Astrocyte of the cerebellum (primary cell): Measurements from ENCODE around the gene UQCRFS1.

Experiments used
- DNase-seq: peaks from one replicate; pipeline ENCODE4 v3.0.0-alpha.2; 2011; ENCODE audit warnings: low read depth
- H3K4me3 ChIP-seq: 2 replicates; pipeline ENCODE4 v1.5.1; 2011; ENCODE audit warnings: mild to moderate bottlenecking, low read depth, low read length, moderate library complexity
- CTCF ChIP-seq: IDR thresholded peaks from 2 replicates; pipeline ENCODE4 v1.5.1; 2012; ENCODE audit warnings: low read length, low read depth, moderate library complexity, mild to moderate bottlenecking; ENCODE audit errors: missing control alignments
- in situ Hi-C: cut with HindIII; loops from 2 replicates; pipeline ENCODE4 v1.10.0; 2017; ENCODE audit warnings: low sequenced_read_pairs

The UQCRFS1 gene

GRCh38 chr19:29188289-29189032 is 24.5 kb downstream of the UQCRFS1 start:
- in situ Hi-C loops: no loop called here
- TF ChIP-seq CTCF: no peak
- H3K4me3 ChIP-seq: no peak overlapping the region
- no peak for DNase-seq

DNA sequence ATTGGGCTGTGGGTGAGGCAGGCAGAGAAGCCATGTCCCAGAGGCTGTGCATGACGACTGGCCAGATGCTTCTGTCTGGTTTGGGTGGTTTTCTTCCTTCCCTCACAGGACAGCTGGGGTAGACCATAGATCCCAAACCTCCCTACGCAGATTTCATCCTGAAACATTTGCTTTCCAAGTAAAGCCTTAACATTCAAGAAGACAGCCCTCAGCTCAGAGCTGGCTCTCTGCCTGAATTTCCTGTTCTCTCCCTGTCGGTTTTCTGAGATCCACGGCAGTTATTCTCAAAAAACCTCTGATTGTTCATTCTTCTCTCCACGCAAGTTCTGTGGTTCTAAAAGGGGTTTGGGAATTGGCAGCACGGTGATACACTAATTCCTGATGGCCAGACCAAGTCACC is 25.3 kb downstream of the UQCRFS1 start:
- DNase-seq: no peak
- no peak overlapping the region for H3K4me3 ChIP-seq
- in situ Hi-C loops: no loop called here
- no peak for TF ChIP-seq CTCF

- DNase-seq: no peak
- in situ Hi-C loops: no loop called here
- no peak overlapping the region for H3K4me3 ChIP-seq
- TF ChIP-seq CTCF: no peak
Observed at GRCh38 chr19:29185427-29185826, 27.5 kb downstream of the UQCRFS1 start.

- DNase-seq: no peak
- in situ Hi-C loops: no loop called here
- H3K4me3 ChIP-seq: no peak overlapping the region
- no peak for TF ChIP-seq CTCF
Observed at GRCh38 chr19:29176981-29177754, 35.8 kb downstream of the UQCRFS1 start.

GRCh38 chr19:29173896-29174295 is 39.1 kb downstream of the UQCRFS1 start:
- DNase-seq: no peak
- TF ChIP-seq CTCF: no peak
- in situ Hi-C loops: no loop called here
- no peak overlapping the region for H3K4me3 ChIP-seq

GRCh38 chr19:29172302-29172701 is 40.6 kb downstream of the UQCRFS1 start:
- TF ChIP-seq CTCF: no peak
- DNase-seq: no peak
- in situ Hi-C loops: no loop called here
- H3K4me3 ChIP-seq: no peak overlapping the region
